NCI-H69 (cell line): ENCODE measurements around the gene RIBC2.

Experiments used
- DNase-seq: peaks from one replicate; lab custom pipeline; 2025; lab: John Stamatoyannopoulos, UW

Gene RIBC2

DNA sequence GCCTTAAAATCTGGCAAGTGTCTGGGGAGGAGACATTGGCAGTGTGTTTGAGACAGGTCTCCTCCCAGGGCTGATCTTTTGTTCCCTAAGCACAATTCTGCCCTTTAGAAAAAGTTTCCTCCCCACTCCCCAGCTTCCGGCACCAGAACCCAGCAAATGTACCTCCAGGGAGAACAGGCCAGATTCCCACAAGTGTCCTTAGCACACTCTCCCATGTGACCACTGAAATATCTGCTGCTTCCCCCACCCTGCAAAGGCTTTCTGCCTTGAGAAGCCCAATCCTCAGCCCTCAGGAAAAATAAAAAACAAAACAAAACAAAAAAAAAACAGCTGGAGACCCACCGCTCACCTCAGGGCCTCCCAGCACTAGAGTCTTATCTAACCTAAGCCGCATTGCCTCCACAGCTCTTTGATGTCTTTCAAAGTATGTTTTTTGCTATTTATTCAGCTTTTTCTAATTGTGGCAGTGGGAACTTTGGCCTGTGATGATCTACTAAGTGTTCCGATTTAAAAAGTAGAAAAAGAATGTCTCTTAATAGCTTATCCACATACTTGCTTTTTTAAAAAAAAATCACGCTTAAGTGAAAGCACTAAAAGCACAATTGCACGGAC, 60.2 kb downstream of the RIBC2 start:
- no peak for DNase-seq

GRCh38 chr22:45475063-45475747, 61.7 kb downstream of the RIBC2 start:
- DNase-seq: no peak

- DNase-seq: no peak
These were observed 62.5 kb downstream of the RIBC2 start for GRCh38 chr22:45475851-45476514.

DNA sequence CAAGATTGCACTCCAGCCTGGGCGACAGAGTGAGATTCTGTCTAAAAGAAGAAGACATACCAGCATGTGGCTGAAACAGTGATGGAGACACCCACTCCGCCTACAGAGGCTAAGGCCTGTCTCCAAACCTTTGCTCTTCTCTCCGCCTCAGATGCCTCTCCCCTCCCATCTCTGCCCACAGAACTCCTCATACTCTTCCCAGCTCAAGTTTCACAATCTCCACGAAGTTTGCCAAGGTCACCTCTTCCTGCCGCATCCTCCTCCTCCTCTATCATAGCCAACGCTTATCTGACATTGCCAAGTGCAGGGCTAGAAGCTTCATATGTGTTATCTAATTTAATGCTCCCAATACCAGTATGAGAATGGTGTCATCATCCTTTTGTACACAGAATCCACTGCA, 63.3 kb downstream of the RIBC2 start:
- DNase-seq: no peak

DNA sequence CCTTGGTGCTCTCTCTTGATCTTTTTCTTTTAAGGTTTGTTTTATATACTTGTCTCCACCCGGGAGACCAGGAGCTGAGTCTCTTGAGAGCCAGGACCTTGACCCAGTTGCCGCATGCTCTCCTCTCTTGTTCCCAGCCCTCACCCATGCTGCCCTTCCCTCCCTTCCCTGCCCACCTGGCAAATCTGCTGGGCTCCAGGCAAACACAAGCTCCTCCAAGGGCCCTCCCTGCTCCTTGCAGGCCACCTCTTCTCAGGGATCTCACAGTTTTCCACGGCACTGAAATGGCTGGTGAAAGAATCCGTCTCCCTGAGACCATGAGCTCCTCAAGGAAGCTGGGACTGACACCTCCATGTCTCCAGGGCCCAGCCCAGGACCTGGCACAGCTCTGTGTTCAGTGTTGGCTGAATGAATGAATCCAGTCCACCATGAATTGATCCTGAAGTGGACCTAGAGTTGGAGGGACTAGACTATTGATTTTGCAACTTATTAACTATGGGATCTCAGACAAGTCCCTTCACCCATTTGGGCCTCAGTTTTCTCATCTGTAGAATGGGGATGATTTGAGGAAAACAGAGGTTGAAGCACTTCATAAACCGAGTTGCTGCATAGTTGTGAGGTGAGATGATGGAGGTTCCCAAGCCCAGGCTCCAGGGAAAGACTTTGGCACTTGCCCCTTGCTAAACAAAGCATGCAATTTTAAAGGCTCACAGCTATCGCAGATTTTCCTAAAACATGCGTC, 64.0 kb downstream of the RIBC2 start:
- no peak for DNase-seq

GRCh38 chr22:45478108-45478771, 64.7 kb downstream of the RIBC2 start:
- peak; percentile 32 for DNase-seq

DNA sequence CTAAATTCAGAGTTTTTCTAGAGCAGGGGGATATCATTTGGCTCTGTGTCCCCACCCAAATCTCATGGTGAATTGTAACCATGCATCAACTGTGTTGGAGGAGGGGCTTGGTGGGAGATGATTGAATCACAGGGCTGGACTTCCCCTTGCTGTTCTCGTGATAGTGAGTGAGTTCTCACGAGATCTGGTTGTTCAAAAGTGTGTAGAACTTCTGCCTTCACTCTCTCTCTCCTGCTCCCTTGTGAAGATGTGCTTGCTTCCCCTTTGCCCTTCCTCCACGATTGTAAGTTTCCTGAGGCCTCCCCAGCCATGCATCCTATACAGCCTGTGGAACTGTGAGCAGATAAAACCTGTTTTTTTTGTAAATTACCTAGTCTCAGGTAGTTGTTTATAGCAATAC, 67.2 kb downstream of the RIBC2 start:
- DNase-seq: no peak

- DNase-seq: no peak
These were observed 68.2 kb downstream of the RIBC2 start for GRCh38 chr22:45481661-45482060.
